GM23338 (cell line): ENCODE measurements around the gene CLIC5. TPM values are rescaled to one million over a fixed set of nuclear protein-coding genes. Genes with fewer than 3 reads are reported as not detected.

Source experiments
- ATAC-seq: fragments of 200-7000 bp; cut with Tn5 transposase; 3 replicates; pipeline ENCODE4 v1.9.1; 2020
- DNase-seq: peaks from one replicate; pipeline ENCODE4 v3.0.0-alpha.2; 2015; ENCODE audit warnings: low spot score
- H2AFZ ChIP-seq: fragments of 200-600 bp; sonication (generic); 2 replicates; pipeline ENCODE4 v1.8.0; 2016; ENCODE audit warnings: antibody characterized with exemption, mild to moderate bottlenecking, moderate library complexity
- H3F3A ChIP-seq: fragments of 200-600 bp; sonication (generic); replicated peaks from 2 replicates; pipeline ENCODE4 v1.8.0; 2017; ENCODE audit warnings: antibody characterized with exemption, mixed run types, low read depth
- H3K27ac ChIP-seq: fragments of 200-600 bp; sonication (generic); 2 replicates; pipeline ENCODE4 v1.6.1; 2016; ENCODE audit warnings: low read depth
- H3K27me3 ChIP-seq: fragments of 200-600 bp; sonication (generic); 2 replicates; pipeline ENCODE4 v1.8.0; 2016; ENCODE audit warnings: mild to moderate bottlenecking, mixed run types, moderate library complexity; ENCODE audit not compliant: insufficient read depth
- H3K36me3 ChIP-seq: fragments of 200-600 bp; sonication (generic); 2 replicates; pipeline ENCODE4 v1.8.0; 2016; ENCODE audit warnings: mild to moderate bottlenecking; ENCODE audit not compliant: insufficient read depth
- H3K4me1 ChIP-seq: fragments of 200-600 bp; sonication (generic); 2 replicates; pipeline ENCODE4 v1.8.0; 2016; ENCODE audit warnings: mild to moderate bottlenecking, moderate library complexity; ENCODE audit not compliant: insufficient read depth
- H3K4me2 ChIP-seq: fragments of 200-600 bp; sonication (generic); 2 replicates; pipeline ENCODE4 v1.7.1; 2017; ENCODE audit warnings: mixed run types
- H3K4me3 ChIP-seq: fragments of 200-600 bp; sonication (generic); 2 replicates; pipeline ENCODE4 v1.6.1; 2016; ENCODE audit warnings: mixed run types
- H3K79me2 ChIP-seq: fragments of 200-600 bp; sonication (generic); replicated peaks from 2 replicates; pipeline ENCODE4 v1.8.0; 2017; ENCODE audit warnings: mild to moderate bottlenecking; ENCODE audit not compliant: insufficient read depth
- H3K9me2 ChIP-seq: fragments of 200-600 bp; sonication (generic); 2 replicates; pipeline ENCODE4 v1.8.0; 2017; ENCODE audit not compliant: insufficient read depth
- H4K20me1 ChIP-seq: fragments of 200-600 bp; sonication (generic); replicated peaks from 2 replicates; pipeline ENCODE4 v1.8.0; 2017; ENCODE audit warnings: mild to moderate bottlenecking; ENCODE audit not compliant: insufficient read depth
- H3K27ac Mint-ChIP-seq: 2 replicates; pipeline ENCODE4 v1.8.0; 2020; ENCODE audit warnings: inconsistent platforms, mild to moderate bottlenecking, moderate library complexity, mixed read lengths
- H3K27me3 Mint-ChIP-seq: 3 replicates; pipeline ENCODE4 v1.8.0; 2022; ENCODE audit warnings: low read depth, mild to moderate bottlenecking, moderate library complexity, mixed read lengths, inconsistent platforms; ENCODE audit not compliant: insufficient read depth, poor library complexity
- H3K36me3 Mint-ChIP-seq: 3 replicates; pipeline ENCODE4 v1.8.0; 2021; ENCODE audit warnings: low read depth, mild to moderate bottlenecking, inconsistent platforms, moderate library complexity, mixed read lengths
- H3K4me1 Mint-ChIP-seq: 3 replicates; pipeline ENCODE4 v1.8.0; 2020; ENCODE audit warnings: mild to moderate bottlenecking, inconsistent platforms, mixed read lengths
- H3K4me3 Mint-ChIP-seq: 3 replicates; pipeline ENCODE4 v1.8.0; 2021; ENCODE audit warnings: moderate library complexity, mild to moderate bottlenecking, inconsistent platforms, mixed read lengths
- H3K9me3 Mint-ChIP-seq: 3 replicates; pipeline ENCODE4 v1.8.0; 2020; ENCODE audit warnings: moderate library complexity, mild to moderate bottlenecking, inconsistent platforms, mixed read lengths
- JUNB ChIP-seq: IDR thresholded peaks from one replicate; pipeline ENCODE4 v1.6.1; 2016; ENCODE audit warnings: antibody characterized with exemption; ENCODE audit not compliant: unreplicated experiment
- NANOG ChIP-seq: IDR thresholded peaks from 2 replicates; pipeline ENCODE4 v1.6.1; 2016; ENCODE audit warnings: antibody characterized with exemption, borderline replicate concordance
- polyA plus RNA-seq: library from polyadenylated mRNA; unstranded; fragments of >200 nt; fragmentation: Nextera tagmentation; extraction: Ambion mirVana; gene quantifications from 2 replicates; pipeline ENCODE4 v1.2.1, GENCODE V29; 2016
- total RNA-seq: library from RNA; depleted of rRNA; stranded (reverse); fragments of >200 nt; shearing (Covaris generic); gene quantifications from 2 replicates; pipeline ENCODE4 v1.2.3, GENCODE V29; 2014
- TF ChIP-seq, protein P1 (sequence below): fragments of 250-450 bp; sonication (Bioruptor Pico); IDR thresholded peaks from 2 replicates; pipeline ENCODE4 v1.5.0; 2020; ENCODE audit warnings: mild to moderate bottlenecking, moderate library complexity
- TF ChIP-seq, protein P2 (sequence below): IDR thresholded peaks from 2 replicates; pipeline ENCODE4 v1.6.1; 2016; ENCODE audit warnings: antibody characterized with exemption

CLIC5 gene
- total and polyA plus RNA-seq, 2 experiments from 2014 or later: 0.08 TPM; not detected in 1

DNA sequence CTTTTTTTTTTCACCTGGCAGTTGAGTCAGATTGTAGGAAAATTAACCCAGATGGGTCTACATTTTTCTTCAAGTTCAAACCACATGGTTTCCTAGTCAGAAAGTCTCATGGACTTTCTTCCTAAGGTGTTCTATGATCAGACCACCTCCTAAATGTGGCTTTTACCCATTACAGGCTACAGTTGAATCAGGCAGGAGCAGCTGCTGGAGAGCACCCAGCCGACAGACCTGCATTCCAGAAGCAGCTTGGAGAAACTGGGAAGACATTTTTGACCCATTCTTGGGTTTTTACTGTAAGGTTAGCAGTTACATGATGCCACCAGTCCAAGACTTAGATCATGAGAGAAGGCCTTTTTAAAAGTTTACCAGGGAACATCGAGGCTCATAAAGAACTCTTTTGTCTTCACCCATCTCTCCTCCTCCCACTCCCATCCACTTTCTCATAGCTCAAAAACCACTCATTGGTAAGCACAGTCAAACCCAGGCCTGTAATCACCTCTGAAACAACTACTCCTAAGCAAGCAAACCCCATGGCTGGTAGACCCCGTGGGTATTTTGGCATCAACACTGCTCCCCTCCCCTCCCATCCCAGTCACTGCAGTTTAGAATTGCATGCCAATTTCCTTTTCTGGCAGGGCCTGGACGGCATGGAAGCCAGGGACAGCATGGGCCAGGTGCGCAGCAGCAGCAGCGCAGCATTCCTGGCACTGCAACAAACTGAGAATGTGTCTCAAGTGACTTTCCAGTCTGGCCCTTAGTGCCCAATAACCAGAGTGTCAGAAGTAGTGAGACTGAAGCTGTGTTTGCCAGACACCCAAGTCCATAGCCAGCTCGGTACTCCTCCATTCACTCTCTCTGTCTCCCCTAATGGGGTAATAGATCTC is 113.7 kb downstream of the CLIC5 start:
- Histone ChIP-seq H3K9me2 (peaks cover 5% of the 10 kb centered on the region; the same call in 1 of the 2 replicates), H3K27me3 (no peaks in the 10 kb centered on the region), H3K4me3 (no peak overlapping the region), H3K27ac (no peak overlapping the region), H3F3A (no peaks in the 10 kb centered on the region), H3K4me1 (peaks cover 28% of the 10 kb centered on the region), H4K20me1 (no peaks in the 10 kb centered on the region), H2AFZ (no peak overlapping the region), H3K79me2 (no peaks in the 10 kb centered on the region), H3K36me3 (no peaks in the 10 kb centered on the region), H3K4me2 (peak overlapping the region; percentile 48; the same call in 1 of the 2 replicates)
- Mint-ChIP-seq H3K9me3 (peaks cover 8% of the 10 kb centered on the region; the same call in 2 of the 3 replicates), H3K27ac (0 out of 2 replicates have a peak overlapping the region, but pooled peaks have one; percentile 36), H3K4me3 (no peak overlapping the region), H3K27me3 (peaks cover 5% of the 10 kb centered on the region), H3K36me3 (no peaks in the 10 kb centered on the region; the same call in 2 of the 3 replicates), H3K4me1 (peaks cover 33% of the 10 kb centered on the region)
- ATAC-seq (no peak), DNase-seq (no peak)
- TF ChIP-seq NANOG: no peak
- TF ChIP-seq, protein P1, sequence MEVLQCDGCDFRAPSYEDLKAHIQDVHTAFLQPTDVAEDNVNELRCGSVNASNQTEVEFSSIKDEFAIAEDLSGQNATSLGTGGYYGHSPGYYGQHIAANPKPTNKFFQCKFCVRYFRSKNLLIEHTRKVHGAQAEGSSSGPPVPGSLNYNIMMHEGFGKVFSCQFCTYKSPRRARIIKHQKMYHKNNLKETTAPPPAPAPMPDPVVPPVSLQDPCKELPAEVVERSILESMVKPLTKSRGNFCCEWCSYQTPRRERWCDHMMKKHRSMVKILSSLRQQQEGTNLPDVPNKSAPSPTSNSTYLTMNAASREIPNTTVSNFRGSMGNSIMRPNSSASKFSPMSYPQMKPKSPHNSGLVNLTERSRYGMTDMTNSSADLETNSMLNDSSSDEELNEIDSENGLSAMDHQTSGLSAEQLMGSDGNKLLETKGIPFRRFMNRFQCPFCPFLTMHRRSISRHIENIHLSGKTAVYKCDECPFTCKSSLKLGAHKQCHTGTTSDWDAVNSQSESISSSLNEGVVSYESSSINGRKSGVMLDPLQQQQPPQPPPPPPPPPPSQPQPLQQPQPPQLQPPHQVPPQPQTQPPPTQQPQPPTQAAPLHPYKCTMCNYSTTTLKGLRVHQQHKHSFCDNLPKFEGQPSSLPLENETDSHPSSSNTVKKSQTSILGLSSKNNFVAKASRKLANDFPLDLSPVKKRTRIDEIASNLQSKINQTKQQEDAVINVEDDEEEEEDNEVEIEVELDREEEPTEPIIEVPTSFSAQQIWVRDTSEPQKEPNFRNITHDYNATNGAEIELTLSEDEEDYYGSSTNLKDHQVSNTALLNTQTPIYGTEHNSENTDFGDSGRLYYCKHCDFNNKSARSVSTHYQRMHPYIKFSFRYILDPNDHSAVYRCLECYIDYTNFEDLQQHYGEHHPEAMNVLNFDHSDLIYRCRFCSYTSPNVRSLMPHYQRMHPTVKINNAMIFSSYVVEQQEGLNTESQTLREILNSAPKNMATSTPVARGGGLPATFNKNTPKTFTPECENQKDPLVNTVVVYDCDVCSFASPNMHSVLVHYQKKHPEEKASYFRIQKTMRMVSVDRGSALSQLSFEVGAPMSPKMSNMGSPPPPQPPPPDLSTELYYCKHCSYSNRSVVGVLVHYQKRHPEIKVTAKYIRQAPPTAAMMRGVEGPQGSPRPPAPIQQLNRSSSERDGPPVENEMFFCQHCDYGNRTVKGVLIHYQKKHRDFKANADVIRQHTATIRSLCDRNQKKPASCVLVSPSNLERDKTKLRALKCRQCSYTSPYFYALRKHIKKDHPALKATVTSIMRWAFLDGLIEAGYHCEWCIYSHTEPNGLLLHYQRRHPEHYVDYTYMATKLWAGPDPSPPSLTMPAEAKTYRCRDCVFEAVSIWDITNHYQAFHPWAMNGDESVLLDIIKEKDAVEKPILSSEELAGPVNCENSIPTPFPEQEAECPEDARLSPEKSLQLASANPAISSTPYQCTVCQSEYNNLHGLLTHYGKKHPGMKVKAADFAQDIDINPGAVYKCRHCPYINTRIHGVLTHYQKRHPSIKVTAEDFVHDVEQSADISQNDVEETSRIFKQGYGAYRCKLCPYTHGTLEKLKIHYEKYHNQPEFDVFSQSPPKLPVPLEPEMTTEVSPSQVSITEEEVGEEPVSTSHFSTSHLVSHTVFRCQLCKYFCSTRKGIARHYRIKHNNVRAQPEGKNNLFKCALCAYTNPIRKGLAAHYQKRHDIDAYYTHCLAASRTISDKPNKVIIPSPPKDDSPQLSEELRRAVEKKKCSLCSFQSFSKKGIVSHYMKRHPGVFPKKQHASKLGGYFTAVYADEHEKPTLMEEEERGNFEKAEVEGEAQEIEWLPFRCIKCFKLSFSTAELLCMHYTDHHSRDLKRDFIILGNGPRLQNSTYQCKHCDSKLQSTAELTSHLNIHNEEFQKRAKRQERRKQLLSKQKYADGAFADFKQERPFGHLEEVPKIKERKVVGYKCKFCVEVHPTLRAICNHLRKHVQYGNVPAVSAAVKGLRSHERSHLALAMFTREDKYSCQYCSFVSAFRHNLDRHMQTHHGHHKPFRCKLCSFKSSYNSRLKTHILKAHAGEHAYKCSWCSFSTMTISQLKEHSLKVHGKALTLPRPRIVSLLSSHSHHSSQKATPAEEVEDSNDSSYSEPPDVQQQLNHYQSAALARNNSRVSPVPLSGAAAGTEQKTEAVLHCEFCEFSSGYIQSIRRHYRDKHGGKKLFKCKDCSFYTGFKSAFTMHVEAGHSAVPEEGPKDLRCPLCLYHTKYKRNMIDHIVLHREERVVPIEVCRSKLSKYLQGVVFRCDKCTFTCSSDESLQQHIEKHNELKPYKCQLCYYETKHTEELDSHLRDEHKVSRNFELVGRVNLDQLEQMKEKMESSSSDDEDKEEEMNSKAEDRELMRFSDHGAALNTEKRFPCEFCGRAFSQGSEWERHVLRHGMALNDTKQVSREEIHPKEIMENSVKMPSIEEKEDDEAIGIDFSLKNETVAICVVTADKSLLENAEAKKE (CRISPR knock-in tag): 0 out of 2 replicates have a peak, but pooled peaks have one; percentile 43
- TF ChIP-seq, protein P2, sequence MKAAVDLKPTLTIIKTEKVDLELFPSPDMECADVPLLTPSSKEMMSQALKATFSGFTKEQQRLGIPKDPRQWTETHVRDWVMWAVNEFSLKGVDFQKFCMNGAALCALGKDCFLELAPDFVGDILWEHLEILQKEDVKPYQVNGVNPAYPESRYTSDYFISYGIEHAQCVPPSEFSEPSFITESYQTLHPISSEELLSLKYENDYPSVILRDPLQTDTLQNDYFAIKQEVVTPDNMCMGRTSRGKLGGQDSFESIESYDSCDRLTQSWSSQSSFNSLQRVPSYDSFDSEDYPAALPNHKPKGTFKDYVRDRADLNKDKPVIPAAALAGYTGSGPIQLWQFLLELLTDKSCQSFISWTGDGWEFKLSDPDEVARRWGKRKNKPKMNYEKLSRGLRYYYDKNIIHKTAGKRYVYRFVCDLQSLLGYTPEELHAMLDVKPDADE: no peak
- no peak for TF ChIP-seq JUNB
